ENCODE results near the gene ABLIM3. TPM values are rescaled to one million over a fixed set of nuclear protein-coding genes. Genes with fewer than 3 reads are reported as not detected.

Gene ABLIM3
- total RNA-seq, 1 donor from 2014 or later = 30.1 TPM

GRCh38 chr5:149212198-149212951 lies 71.1 kb downstream of the ABLIM3 start:
- H3K4me3 ChIP-seq (ENCODE audit: low read depth, low read length) = no peak overlapping the region
- TF ChIP-seq CTCF (conservative IDR thresholded peaks at IDR 0.05; ENCODE audit: low read depth, low read length) = no peak
- no peak for DNase-seq (ENCODE audit: low read depth)

GRCh38 chr5:149213264-149213880 lies 72.1 kb downstream of the ABLIM3 start:
- H3K4me3 ChIP-seq (ENCODE audit: low read depth, low read length) = no peak overlapping the region
- no peak for TF ChIP-seq CTCF (conservative IDR thresholded peaks at IDR 0.05; ENCODE audit: low read depth, low read length)
- DNase-seq (ENCODE audit: low read depth) = no peak

- no peak overlapping the region for H3K4me3 ChIP-seq (ENCODE audit: low read depth, low read length)
- DNase-seq (ENCODE audit: low read depth) = no peak
- no peak for TF ChIP-seq CTCF (conservative IDR thresholded peaks at IDR 0.05; ENCODE audit: low read depth, low read length)
Measured at GRCh38 chr5:149215478-149216090, 74.3 kb downstream of the ABLIM3 start.

- no peak for DNase-seq (ENCODE audit: low read depth)
- H3K4me3 ChIP-seq (ENCODE audit: low read depth, low read length) = no peak overlapping the region
- TF ChIP-seq CTCF (conservative IDR thresholded peaks at IDR 0.05; ENCODE audit: low read depth, low read length) = no peak
Measured at GRCh38 chr5:149216496-149216895, 75.2 kb downstream of the ABLIM3 start.

- no peak overlapping the region for H3K4me3 ChIP-seq (ENCODE audit: low read depth, low read length)
- no peak for DNase-seq (ENCODE audit: low read depth)
- no peak for TF ChIP-seq CTCF (conservative IDR thresholded peaks at IDR 0.05; ENCODE audit: low read depth, low read length)
Measured at GRCh38 chr5:149217096-149217802, 76.0 kb downstream of the ABLIM3 start.

- TF ChIP-seq CTCF (conservative IDR thresholded peaks at IDR 0.05; ENCODE audit: low read depth, low read length) = no peak
Measured at GRCh38 chr5:149217803-149218155, 76.5 kb downstream of the ABLIM3 start.

More at GRCh38 chr5:149217803-149218155, 76.5 kb downstream of the ABLIM3 start:
- H3K4me3 ChIP-seq (ENCODE audit: low read depth, low read length) = no peak overlapping the region
- no peak for DNase-seq (ENCODE audit: low read depth)

Measured in epithelial cell of proximal tubule (primary cell).